Measurements from ENCODE around the gene ZNF367. TPM values are rescaled to one million over a fixed set of nuclear protein-coding genes. Genes with fewer than 3 reads are reported as not detected.

Gene ZNF367
- total and polyA plus RNA-seq, 9 of the 15 experiments (the other 6 are each of a cell fraction or from before 2014, with no cell fraction given): 2.7 to 14.4 (median 10.0) TPM

GRCh38 chr9:96417051-96417586 lies 1.1 kb downstream of the ZNF367 start (continued):
- TF ChIP-seq EHMT2 (IDR thresholded peaks at IDR 0.05): no peak
- TF ChIP-seq TARDBP (IDR thresholded peaks at IDR 0.05): no peak
- peak; percentile 45 for TF ChIP-seq NCOR1 (IDR thresholded peaks at IDR 0.05)
- peak; percentile 31 for TF ChIP-seq CBFA2T3 (IDR thresholded peaks at IDR 0.05)
- no peak for TF ChIP-seq ZNF384 (IDR thresholded peaks at IDR 0.05; ENCODE audit: low read depth, low read length)
- no peak for TF ChIP-seq ARID1B (IDR thresholded peaks at IDR 0.05)
- no peak for TF ChIP-seq POLR2AphosphoS2 (IDR thresholded peaks at IDR 0.05; ENCODE audit: low read length)
- TF ChIP-seq NUFIP1 (IDR thresholded peaks at IDR 0.05; ENCODE audit: partially characterized antibody): no peak
- TF ChIP-seq SRSF7 (optimal IDR thresholded peaks at IDR 0.05; ENCODE audit: low read depth, low read length): no peak
- peak; percentile 100 for TF ChIP-seq VEZF1 (CRISPR knock-in tag; IDR thresholded peaks at IDR 0.05)
- TF ChIP-seq IFI16 (CRISPR knock-in tag; IDR thresholded peaks at IDR 0.05): no peak
- no peak for TF ChIP-seq CEBPB (tag; IDR thresholded peaks at IDR 0.05)
- TF ChIP-seq IRF1 (CRISPR knock-in tag; IDR thresholded peaks at IDR 0.05; ENCODE audit: borderline replicate concordance): peak; percentile 40; the same call in 1 of the 2 replicates
- TF ChIP-seq ZNF518B (CRISPR knock-in tag; IDR thresholded peaks at IDR 0.05): no peak
- TF ChIP-seq YBX1 (IDR thresholded peaks at IDR 0.05): no peak
- no peak for TF ChIP-seq NR2C2 (CRISPR knock-in tag; IDR thresholded peaks at IDR 0.05)
- peak; percentile 80 for TF ChIP-seq NR2C2 (tag; IDR thresholded peaks at IDR 0.05)
- TF ChIP-seq ZBTB33 (CRISPR knock-in tag; IDR thresholded peaks at IDR 0.05): no peak; the same call in 1 of the 2 replicates
- peak; percentile 72; the same call in 1 of the 2 replicates for TF ChIP-seq GABPB1 (CRISPR knock-in tag; IDR thresholded peaks at IDR 0.05)

Measured in K562 (cell line).